ENCODE data around the gene FOXP1. TPM values are rescaled to one million over a fixed set of nuclear protein-coding genes. Genes with fewer than 3 reads are reported as not detected.

FOXP1 gene
- total and polyA plus RNA-seq, 4 donors: 4.9 to 35.4 (median 32.0) TPM

DNA sequence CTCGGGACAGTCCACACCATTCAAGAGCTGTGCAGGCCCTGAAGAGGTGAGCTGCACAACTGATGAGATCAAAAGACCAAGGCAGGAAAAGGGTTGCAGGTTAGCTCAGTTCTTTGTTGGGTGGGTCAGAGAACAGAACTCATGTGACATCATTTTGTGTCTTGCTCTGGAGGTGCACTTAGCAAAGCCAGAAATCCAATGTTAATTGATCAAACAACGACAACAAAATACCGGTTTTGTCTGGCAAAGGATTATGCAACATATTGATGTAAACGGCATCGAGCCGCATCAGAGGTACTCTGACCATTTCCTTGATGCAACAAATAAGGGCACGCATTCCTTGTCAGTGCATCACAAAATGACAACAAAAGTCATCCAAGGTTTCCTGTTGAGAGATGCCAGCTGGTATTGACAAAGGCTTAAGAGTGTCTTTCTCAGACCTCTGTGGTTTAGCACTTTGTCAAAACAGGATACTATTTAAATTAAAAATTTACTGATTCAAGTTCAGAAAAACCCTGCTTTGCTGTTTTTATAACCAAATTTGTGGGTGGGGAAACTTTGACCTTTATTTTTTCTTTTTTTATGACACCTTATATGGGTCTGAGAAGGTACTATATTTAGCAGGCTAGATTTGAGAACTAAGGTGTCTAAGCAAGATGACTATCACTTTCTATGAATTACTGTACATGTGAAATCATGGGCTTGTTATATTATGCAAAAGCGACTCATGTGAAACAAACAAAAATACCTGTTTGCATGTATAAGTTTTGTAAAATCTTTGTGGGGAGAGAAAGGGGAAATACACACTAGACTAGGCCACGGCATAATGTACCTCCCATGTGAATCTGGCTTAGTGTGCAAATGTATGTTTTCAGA lies 496.1 kb downstream of the FOXP1 start (continued):
- TF ChIP-seq, protein P1, sequence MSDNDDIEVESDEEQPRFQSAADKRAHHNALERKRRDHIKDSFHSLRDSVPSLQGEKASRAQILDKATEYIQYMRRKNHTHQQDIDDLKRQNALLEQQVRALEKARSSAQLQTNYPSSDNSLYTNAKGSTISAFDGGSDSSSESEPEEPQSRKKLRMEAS (IDR thresholded peaks at IDR 0.05): peak; percentile 34
- peak; percentile 41 for TF ChIP-seq FOXA2 (IDR thresholded peaks at IDR 0.05)

DNA sequence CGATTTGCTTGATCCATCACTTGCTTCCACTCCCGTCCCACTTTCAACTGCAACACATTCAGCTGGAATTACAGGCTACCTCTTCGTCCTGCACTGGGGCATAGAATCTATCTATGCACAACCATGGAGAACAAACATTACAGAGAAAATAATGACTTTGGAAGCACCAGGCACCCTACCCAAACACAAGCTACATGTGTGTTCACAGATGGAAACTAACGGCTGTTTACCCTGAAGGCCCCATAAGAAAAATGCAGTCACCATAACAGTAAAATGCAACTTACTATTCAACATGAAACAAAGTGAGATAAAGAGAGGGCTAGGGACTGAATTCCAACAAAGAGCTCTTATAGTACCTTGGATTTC lies 496.8 kb downstream of the FOXP1 start:
- H3K4me3 ChIP-seq (ENCODE audit: low read depth in 1 of 3, low read length in 3 of 3): no peak overlapping the region
- no peaks in the 10 kb centered on the region for H3K9me3 ChIP-seq (ENCODE audit: control insufficient read depth in 4 of 4, low read length in 3 of 4)
- TF ChIP-seq TAF1 (conservative IDR thresholded peaks at IDR 0.05) (no peak), JUND (IDR thresholded peaks at IDR 0.05) (no peak)
- no peaks in the 10 kb centered on the region for H3K27me3 ChIP-seq (ENCODE audit: control insufficient read depth in 4 of 4, insufficient read depth in 4 of 4, low read length in 3 of 4)
- peak overlapping the region in 1 of 2 donors; percentile 39 for H3K27ac ChIP-seq (ENCODE audit: low read depth in 1 of 2, low read length in 2 of 2)
- WGBS: 90% methylated on average over 4 of the region's 4 CpGs
- H3K4me1 ChIP-seq (ENCODE audit: control insufficient read depth in 4 of 4, insufficient read depth in 4 of 4, low read length in 3 of 4): peaks cover 6 to 14% (median 10%) of the 10 kb centered on the region in 4 donors
- no peak for DNase-seq (ENCODE audit: low spot score)
- H3K36me3 ChIP-seq (ENCODE audit: control insufficient read depth in 4 of 4, insufficient read depth in 3 of 4, low read depth in 1 of 4, low read length in 3 of 4): no peaks in the 10 kb centered on the region
- H3K9ac ChIP-seq (ENCODE audit: low read depth in 1 of 2, low read length in 2 of 2): no peak overlapping the region

GRCh38 chr3:71083726-71084131 lies 499.8 kb downstream of the FOXP1 start:
- Histone ChIP-seq H3K4me1 (ENCODE audit: control insufficient read depth in 4 of 4, insufficient read depth in 4 of 4, low read length in 3 of 4) (peaks cover 0 to 9% (median 6%) of the 10 kb centered on the region in 4 donors), H3K9me3 (ENCODE audit: control insufficient read depth in 4 of 4, low read length in 3 of 4) (no peaks in the 10 kb centered on the region), H3K4me3 (ENCODE audit: low read depth in 1 of 3, low read length in 3 of 3) (no peak overlapping the region), H3K9ac (ENCODE audit: low read depth in 1 of 2, low read length in 2 of 2) (no peak overlapping the region), H3K27ac (ENCODE audit: low read depth in 1 of 2, low read length in 2 of 2) (peak overlapping the region in 1 of 2 donors; percentile 16), H3K27me3 (ENCODE audit: control insufficient read depth in 4 of 4, insufficient read depth in 4 of 4, low read length in 3 of 4) (no peaks in the 10 kb centered on the region), H3K36me3 (ENCODE audit: control insufficient read depth in 4 of 4, insufficient read depth in 3 of 4, low read depth in 1 of 4, low read length in 3 of 4) (no peaks in the 10 kb centered on the region)
- 55% methylated on average over 3 of the region's 3 CpGs for WGBS
- TF ChIP-seq RXRA (IDR thresholded peaks at IDR 0.05) (peak in 1 of 2 donors; percentile 43), RAD21 (IDR thresholded peaks at IDR 0.05) (no peak), JUND (IDR thresholded peaks at IDR 0.05) (no peak), SP1 (IDR thresholded peaks at IDR 0.05) (peak; percentile 7), HNF4A (conservative IDR thresholded peaks at IDR 0.05) (peak; percentile 23 to 37)
- DNase-seq (ENCODE audit: low spot score): no peak

DNA sequence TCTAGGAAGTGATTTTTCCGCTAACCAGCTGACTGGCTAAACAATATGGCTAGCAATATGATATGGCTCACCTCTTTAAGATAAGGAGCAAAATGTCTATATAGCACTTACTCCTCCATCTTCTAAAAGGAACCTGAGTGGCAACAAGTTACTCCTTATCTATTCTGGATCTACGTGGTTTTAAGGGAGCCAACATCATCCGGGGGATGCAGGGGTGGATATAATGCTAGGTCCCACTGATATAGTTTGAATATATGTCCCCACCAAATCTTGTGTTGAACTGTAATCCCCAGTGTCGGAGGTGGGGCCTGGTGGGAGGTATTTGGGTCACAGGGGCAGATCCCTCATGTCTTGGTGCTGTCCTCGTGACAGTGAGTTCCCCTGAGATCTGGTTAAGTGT lies 500.7 kb downstream of the FOXP1 start:
- H3K36me3 ChIP-seq (ENCODE audit: control insufficient read depth in 4 of 4, insufficient read depth in 3 of 4, low read depth in 1 of 4, low read length in 3 of 4): no peaks in the 10 kb centered on the region
- peaks cover 0 to 7% (median 2%) of the 10 kb centered on the region in 4 donors for H3K4me1 ChIP-seq (ENCODE audit: control insufficient read depth in 4 of 4, insufficient read depth in 4 of 4, low read length in 3 of 4)
- no peak overlapping the region for H3K4me3 ChIP-seq (ENCODE audit: low read depth in 1 of 3, low read length in 3 of 3)
- TF ChIP-seq SP1 (IDR thresholded peaks at IDR 0.05) (no peak), TAF1 (conservative IDR thresholded peaks at IDR 0.05) (no peak), EGR1 (IDR thresholded peaks at IDR 0.05; ENCODE audit: low read depth in 2 of 2) (no peak)
- TF ChIP-seq, protein P2, sequence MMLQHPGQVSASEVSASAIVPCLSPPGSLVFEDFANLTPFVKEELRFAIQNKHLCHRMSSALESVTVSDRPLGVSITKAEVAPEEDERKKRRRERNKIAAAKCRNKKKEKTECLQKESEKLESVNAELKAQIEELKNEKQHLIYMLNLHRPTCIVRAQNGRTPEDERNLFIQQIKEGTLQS (IDR thresholded peaks at IDR 0.05): no peak
- no peak for DNase-seq (ENCODE audit: low spot score)
- no peak overlapping the region for H3K9ac ChIP-seq (ENCODE audit: low read depth in 1 of 2, low read length in 2 of 2)
- H3K9me3 ChIP-seq (ENCODE audit: control insufficient read depth in 4 of 4, low read length in 3 of 4): no peaks in the 10 kb centered on the region
- 95% methylated on average over 5 of the region's 5 CpGs for WGBS
- no peak overlapping the region for H3K27ac ChIP-seq (ENCODE audit: low read depth in 1 of 2, low read length in 2 of 2)
- H3K27me3 ChIP-seq (ENCODE audit: control insufficient read depth in 4 of 4, insufficient read depth in 4 of 4, low read length in 3 of 4): no peaks in the 10 kb centered on the region
